Lower lobe of right lung (tissue), 2 donors: ENCODE results near the gene HSPBP1. TPM values are rescaled to one million over a fixed set of nuclear protein-coding genes. Genes with fewer than 3 reads are reported as not detected.

ENCODE experiments used
- ATAC-seq, 2 donors: fragments of 200-7000 bp; cut with Tn5 transposase; one replicate each; pipeline ENCODE4 v1.9.1; 2020 to 2022; ENCODE audit warnings: mild to moderate bottlenecking in 2 of 2, moderate library complexity in 2 of 2
- DNase-seq: peaks from one replicate; pipeline ENCODE4 v3.0.0-alpha.2; 2020
- H3K27ac ChIP-seq: fragments of 200-600 bp; one replicate; pipeline ENCODE4 v1.8.0; 2022
- H3K27me3 ChIP-seq: fragments of 200-600 bp; one replicate; pipeline ENCODE4 v1.8.0; 2022; ENCODE audit warnings: low read depth
- H3K36me3 ChIP-seq: fragments of 200-600 bp; one replicate; pipeline ENCODE4 v1.8.0; 2022; ENCODE audit warnings: mild to moderate bottlenecking
- H3K4me1 ChIP-seq: fragments of 200-600 bp; one replicate; pipeline ENCODE4 v1.8.0; 2022
- H3K4me3 ChIP-seq: fragments of 200-600 bp; one replicate; pipeline ENCODE4 v1.8.0; 2022; ENCODE audit warnings: mild to moderate bottlenecking
- H3K9me3 ChIP-seq: fragments of 200-600 bp; one replicate; pipeline ENCODE4 v1.8.0; 2022
- CTCF ChIP-seq: fragments of 200-600 bp; IDR thresholded peaks from one replicate; pipeline ENCODE4 v1.8.0; 2022; ENCODE audit warnings: antibody characterized with exemption, mild to moderate bottlenecking
- intact Hi-C: fragments of 100-400 bp; cut with DNase I; formaldehyde crosslinking; loops from one replicate; pipeline ENCODE4 v1.11.0; 2022
- total RNA-seq: library from RNA; stranded (reverse); fragmentation: NEBNext Ultra II Directional; extraction: Animal tissue kit (Norgen Biotek cat#: 25700); gene quantifications from one replicate; pipeline ENCODE4 v1.2.1, GENCODE V29; 2021
- donor health status: DM: no; HTN: yes; CAD: no; lungs with severe emphysema.

HSPBP1 gene
- total RNA-seq, 1 donor from 2014 or later = 23.9 TPM

DNA sequence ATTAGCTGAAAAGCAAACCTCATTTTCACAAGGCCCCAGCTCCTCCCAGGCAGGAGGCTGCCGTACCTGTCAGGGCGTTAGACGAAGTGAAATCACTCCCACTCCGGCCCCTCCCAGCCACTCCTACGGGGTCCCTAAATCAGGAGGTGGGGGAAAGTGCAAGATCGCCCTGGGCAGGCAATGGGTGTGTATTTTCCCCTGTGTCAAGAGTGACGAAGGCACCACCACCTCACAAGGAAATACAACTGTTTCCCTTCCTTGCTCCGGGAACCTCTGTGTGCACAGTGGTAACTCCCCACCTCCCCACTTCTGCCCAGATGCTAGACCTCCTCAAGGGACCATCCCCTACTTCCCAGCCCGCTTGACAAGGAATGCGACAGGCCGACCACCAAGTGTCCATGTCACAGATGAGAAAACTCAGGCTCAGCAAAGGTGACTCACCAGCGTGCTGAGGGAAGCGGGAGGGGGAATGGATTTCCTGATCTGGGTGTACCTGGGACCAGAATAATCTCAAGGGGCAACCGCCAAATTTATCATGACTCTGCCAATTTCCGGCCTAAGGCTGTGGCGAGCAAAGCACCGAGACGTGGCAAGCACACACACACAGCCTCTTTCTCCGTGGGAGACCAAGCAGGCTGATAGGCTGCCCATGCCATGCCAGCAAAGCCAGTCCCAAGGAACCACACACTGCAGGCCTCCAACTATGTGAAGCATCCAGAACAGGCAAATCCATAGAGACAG lies 28.4 kb downstream of the HSPBP1 start:
- Histone ChIP-seq H3K27ac (no peak overlapping the region), H3K4me3 (no peak overlapping the region), H3K27me3 (no peaks in the 10 kb centered on the region), H3K9me3 (no peaks in the 10 kb centered on the region), H3K4me1 (peaks cover 87% of the 10 kb centered on the region), H3K36me3 (peaks cover 6% of the 10 kb centered on the region)
- ATAC-seq = no peak
- DNase-seq = no peak
- intact Hi-C loops = no loop called here
- no peak for TF ChIP-seq CTCF

DNA sequence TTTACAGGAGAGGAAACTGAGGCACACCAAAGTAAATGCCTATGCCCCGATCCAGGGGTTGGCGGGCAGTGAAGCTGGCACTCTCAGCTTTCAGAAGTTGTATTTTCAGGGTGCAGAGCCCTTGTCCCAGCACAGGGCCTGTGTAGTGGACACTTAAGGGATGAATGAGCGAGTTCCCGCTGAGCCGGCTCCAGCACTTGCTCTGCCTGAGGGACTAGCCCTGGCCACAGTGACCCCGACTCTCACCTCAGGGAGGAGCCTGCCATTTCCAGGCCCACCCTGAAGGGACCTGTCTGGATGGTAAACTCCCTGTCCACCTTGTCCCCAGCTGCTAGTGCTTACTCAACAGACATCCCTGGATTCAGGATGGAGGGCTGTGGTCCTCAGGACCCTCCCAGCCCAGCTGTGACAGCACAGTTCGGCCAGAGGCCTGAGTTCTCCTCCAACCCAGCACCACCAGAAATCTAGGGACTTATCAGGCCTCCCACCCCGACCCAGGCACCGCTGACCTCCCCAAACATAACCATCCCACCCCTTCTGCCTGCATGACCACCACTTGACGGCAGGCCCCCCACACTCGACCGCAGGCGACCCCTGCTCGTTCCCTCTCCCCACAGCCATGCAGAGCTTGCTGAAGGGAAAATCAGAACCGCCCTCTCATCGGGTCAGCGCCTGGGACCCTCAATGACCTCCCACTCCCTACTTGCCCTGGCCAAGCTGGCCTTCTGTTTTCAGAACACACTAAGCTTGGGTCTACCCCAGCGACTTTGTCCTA lies 29.5 kb downstream of the HSPBP1 start:
- no peak for DNase-seq
- H3K36me3 ChIP-seq = peaks cover 17% of the 10 kb centered on the region
- TF ChIP-seq CTCF = no peak
- H3K4me1 ChIP-seq = peaks cover 77% of the 10 kb centered on the region
- H3K4me3 ChIP-seq = no peak overlapping the region
- H3K27ac ChIP-seq = no peak overlapping the region
- no peaks in the 10 kb centered on the region for H3K9me3 ChIP-seq
- intact Hi-C loops = no loop called here
- ATAC-seq = no peak
- H3K27me3 ChIP-seq = no peaks in the 10 kb centered on the region

GRCh38 chr19:55249841-55250240 lies 30.1 kb downstream of the HSPBP1 start:
- H3K4me1 ChIP-seq = peaks cover 70% of the 10 kb centered on the region

GRCh38 chr19:55248704-55249103 lies 31.2 kb downstream of the HSPBP1 start:
- no peak for ATAC-seq
- no peak overlapping the region for H3K27ac ChIP-seq
- TF ChIP-seq CTCF = no peak

More at GRCh38 chr19:55249841-55250240, 30.1 kb downstream of the HSPBP1 start:
- Histone ChIP-seq H3K27ac (no peak overlapping the region), H3K36me3 (peaks cover 23% of the 10 kb centered on the region), H3K4me3 (no peak overlapping the region), H3K27me3 (no peaks in the 10 kb centered on the region), H3K9me3 (no peaks in the 10 kb centered on the region)
- DNase-seq (no peak), ATAC-seq (no peak)
- no peak for TF ChIP-seq CTCF
- intact Hi-C loops = no loop called here

DNA sequence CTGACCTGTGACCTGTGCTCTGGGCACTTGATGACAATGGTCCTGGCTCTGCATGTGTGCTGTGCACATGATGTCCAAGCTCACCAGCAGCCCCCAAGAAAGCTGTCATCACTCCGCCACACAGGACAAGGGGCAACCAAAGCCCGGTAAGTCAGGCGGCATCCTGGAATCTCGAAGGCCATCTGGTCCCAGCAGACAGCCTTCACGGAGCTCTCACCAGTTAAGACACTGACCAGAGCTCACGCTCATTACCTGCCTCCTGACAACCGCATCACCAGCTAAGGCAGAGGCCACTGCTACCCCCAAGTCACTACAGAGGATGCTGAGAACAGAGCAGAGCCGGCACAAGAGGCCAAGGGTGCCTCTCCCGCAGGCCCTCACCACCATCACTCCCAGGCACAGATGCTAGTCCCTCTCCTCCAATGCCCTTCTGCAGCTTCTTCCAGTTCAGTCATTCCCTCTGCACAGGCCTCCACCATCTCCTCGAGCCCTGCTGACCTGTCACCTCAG lies 31.7 kb downstream of the HSPBP1 start:
- ATAC-seq = no peak
- no peak for TF ChIP-seq CTCF
- H3K9me3 ChIP-seq = no peaks in the 10 kb centered on the region
- H3K27me3 ChIP-seq = no peaks in the 10 kb centered on the region
- DNase-seq = no peak
- intact Hi-C loops = no loop called here
- peaks cover 56% of the 10 kb centered on the region for H3K4me1 ChIP-seq
- H3K4me3 ChIP-seq = no peak overlapping the region
- peaks cover 39% of the 10 kb centered on the region for H3K36me3 ChIP-seq
- no peak overlapping the region for H3K27ac ChIP-seq

More at GRCh38 chr19:55248704-55249103, 31.2 kb downstream of the HSPBP1 start:
- Histone ChIP-seq H3K4me1 (peaks cover 61% of the 10 kb centered on the region), H3K27me3 (no peaks in the 10 kb centered on the region), H3K4me3 (no peak overlapping the region), H3K36me3 (peaks cover 34% of the 10 kb centered on the region), H3K9me3 (no peaks in the 10 kb centered on the region)
- intact Hi-C loops = no loop called here
- DNase-seq = no peak
